Liver (tissue), 9 donors: Measurements from ENCODE around the gene DMTF1. TPM values are rescaled to one million over a fixed set of nuclear protein-coding genes. Genes with fewer than 3 reads are reported as not detected.

ENCODE experiments used
- DNase-seq: peaks from one replicate; pipeline ENCODE4 v3.0.0-alpha.2; 2017; ENCODE audit warnings: low spot score
- H3K27ac ChIP-seq, 2 donors: one replicate each; pipeline ENCODE4 v1.7.0; 2013; ENCODE audit warnings: inconsistent platforms in 2 of 2, low read length in 2 of 2, control low read depth in 1 of 2, low read depth in 1 of 2, mild to moderate bottlenecking in 1 of 2
- H3K27me3 ChIP-seq, 4 donors: one replicate each; pipeline versions ENCODE4 v1.6.1 to v1.7.0; 2013; ENCODE audit warnings: low read length in 3 of 4, inconsistent platforms in 1 of 4, mild to moderate bottlenecking in 1 of 4, moderate library complexity in 1 of 4; ENCODE audit not compliant: control insufficient read depth in 4 of 4, insufficient read depth in 4 of 4
- H3K36me3 ChIP-seq, 4 donors: one replicate each; pipeline versions ENCODE4 v1.6.1 to v1.7.0; 2013; ENCODE audit warnings: low read length in 3 of 4, mild to moderate bottlenecking in 3 of 4, low read depth in 1 of 4, moderate library complexity in 1 of 4; ENCODE audit not compliant: control insufficient read depth in 4 of 4, insufficient read depth in 3 of 4
- H3K4me1 ChIP-seq, 4 donors: one replicate each; pipeline versions ENCODE4 v1.6.1 to v1.7.0; 2013; ENCODE audit warnings: low read length in 3 of 4, mild to moderate bottlenecking in 3 of 4, moderate library complexity in 1 of 4; ENCODE audit not compliant: control insufficient read depth in 4 of 4, insufficient read depth in 4 of 4
- H3K4me3 ChIP-seq, 3 donors: one replicate each; pipeline versions ENCODE4 v1.6.1 to v1.7.0; 2013; ENCODE audit warnings: low read length in 3 of 3, control low read depth in 1 of 3, low read depth in 1 of 3, mild to moderate bottlenecking in 1 of 3
- H3K9ac ChIP-seq, 2 donors: one replicate each; pipeline ENCODE4 v1.7.0; 2013; ENCODE audit warnings: low read length in 2 of 2, mild to moderate bottlenecking in 2 of 2, moderate library complexity in 2 of 2, control low read depth in 1 of 2, low read depth in 1 of 2
- H3K9me3 ChIP-seq, 4 donors: one replicate each; pipeline versions ENCODE4 v1.6.1 to v1.7.0; 2013; ENCODE audit warnings: low read length in 3 of 4; ENCODE audit not compliant: control insufficient read depth in 4 of 4
- EGR1 ChIP-seq, 2 donors: IDR thresholded peaks; 2 replicates each; pipeline ENCODE4 v1.6.1; 2016 to 2018; ENCODE audit warnings: antibody characterized with exemption in 2 of 2, low read depth in 2 of 2
- GABPA ChIP-seq, 2 donors: IDR thresholded peaks in 1 of 2; conservative IDR thresholded peaks in 1 of 2; 2 replicates each; pipeline ENCODE4 v1.6.1; 2016; ENCODE audit warnings: antibody characterized with exemption in 2 of 2, mild to moderate bottlenecking in 1 of 2, moderate library complexity in 1 of 2
- HNF4A ChIP-seq, 2 donors: conservative IDR thresholded peaks; 2 replicates each; pipeline ENCODE4 v1.6.1; 2016; ENCODE audit warnings: antibody characterized with exemption in 2 of 2, mild to moderate bottlenecking in 2 of 2
- HNF4G ChIP-seq: IDR thresholded peaks from 2 replicates; pipeline ENCODE4 v1.6.1; 2016; ENCODE audit warnings: antibody characterized with exemption
- JUND ChIP-seq, 2 donors: IDR thresholded peaks; 2 replicates each; pipeline ENCODE4 v1.6.1; 2016; ENCODE audit warnings: antibody characterized with exemption in 2 of 2
- NR2F2 ChIP-seq: IDR thresholded peaks from 2 replicates; pipeline ENCODE4 v1.6.1; 2016; ENCODE audit warnings: antibody characterized with exemption
- REST ChIP-seq: IDR thresholded peaks from 2 replicates; pipeline ENCODE4 v1.6.1; 2016; ENCODE audit warnings: antibody characterized with exemption, mild to moderate bottlenecking
- RXRA ChIP-seq, 2 donors: IDR thresholded peaks; 2 replicates each; pipeline ENCODE4 v1.6.1; 2017 to 2018; ENCODE audit warnings: antibody characterized with exemption in 2 of 2, mild to moderate bottlenecking in 1 of 2
- SP1 ChIP-seq: IDR thresholded peaks from 2 replicates; pipeline ENCODE4 v1.6.1; 2018; ENCODE audit warnings: antibody characterized with exemption, mild to moderate bottlenecking
- YY1 ChIP-seq: IDR thresholded peaks from 2 replicates; pipeline ENCODE4 v1.6.1; 2016; ENCODE audit warnings: antibody characterized with exemption, mild to moderate bottlenecking
- WGBS: extraction: QIAGEN DNeasy Blood & Tissue Kit; methylation state at CpG from one replicate; pipeline ENCODE4 v1.1.7; 2013; 5-methylcytosine and 5-hydroxymethylcytosine counted together
- polyA plus RNA-seq, 2 donors: library from polyadenylated mRNA; stranded (reverse) in 1 of 2; unstranded in 1 of 2; fragments of 200-250 nt in 1 of 2; fragments of >200 nt in 1 of 2; fragmentation: Nextera tagmentation in 1 of 2; extraction: Ambion mirVana in 1 of 2; gene quantifications; one replicate each; pipeline versions ENCODE4 v1.2.1 to v1.2.3, GENCODE V29; 2013 to 2015
- total RNA-seq, 2 donors: library from RNA; depleted of rRNA; stranded (reverse); fragments of >200 nt; gene quantifications; one replicate each; pipeline ENCODE4 v1.2.3, GENCODE V29; 2014
- TF ChIP-seq, protein P1 (sequence below): IDR thresholded peaks from 2 replicates; pipeline ENCODE4 v1.6.1; 2016; ENCODE audit warnings: antibody characterized with exemption
- TF ChIP-seq, protein P2 (sequence below): IDR thresholded peaks from 2 replicates; pipeline ENCODE4 v1.6.1; 2016; ENCODE audit warnings: antibody characterized with exemption
- TF ChIP-seq, protein P3 (sequence below): fragments of 150-350 bp; IDR thresholded peaks from 2 replicates; pipeline ENCODE4 v1.5.1; 2017; ENCODE audit warnings: improper control_type of control experiment, low read depth, low read length; ENCODE audit not compliant: missing input control
- TF ChIP-seq, protein P4 (sequence below): IDR thresholded peaks from 2 replicates; pipeline ENCODE4 v1.6.1; 2016; ENCODE audit warnings: antibody characterized with exemption
- donor health status: healthy.
- donor health status: healthy.
- donor health status: healthy.
- donor health status: healthy.
- donor health status: healthy.

The DMTF1 gene
- total and polyA plus RNA-seq, 4 donors: 6.5 to 54.6 (median 26.0) TPM

- TF ChIP-seq HNF4A (conservative IDR thresholded peaks at IDR 0.05): no peak
- no peak for TF ChIP-seq RXRA (IDR thresholded peaks at IDR 0.05)
- TF ChIP-seq, protein P1, sequence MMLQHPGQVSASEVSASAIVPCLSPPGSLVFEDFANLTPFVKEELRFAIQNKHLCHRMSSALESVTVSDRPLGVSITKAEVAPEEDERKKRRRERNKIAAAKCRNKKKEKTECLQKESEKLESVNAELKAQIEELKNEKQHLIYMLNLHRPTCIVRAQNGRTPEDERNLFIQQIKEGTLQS: no peak
- no peak for TF ChIP-seq NR2F2
- TF ChIP-seq EGR1 (IDR thresholded peaks at IDR 0.05; ENCODE audit: low read depth in 2 of 2): no peak
- no peaks in the 10 kb centered on the region for H3K27me3 ChIP-seq
- H3K9ac ChIP-seq: no peak overlapping the region
- no peaks in the 10 kb centered on the region for H3K4me1 ChIP-seq
- H3K36me3 ChIP-seq: peaks cover 11 to 80% (median 70%) of the 10 kb centered on the region in 4 donors
- no peak overlapping the region for H3K27ac ChIP-seq
- no peaks in the 10 kb centered on the region for H3K9me3 ChIP-seq
- WGBS: 96% methylated on average over 3 of the region's 3 CpGs
- no peak for DNase-seq
- H3K4me3 ChIP-seq: no peak overlapping the region
These were observed 18.6 kb downstream of the DMTF1 start for GRCh38 chr7:87170828-87171227.

GRCh38 chr7:87171282-87171934 lies 19.2 kb downstream of the DMTF1 start:
- no peak for TF ChIP-seq NR2F2
- no peak for TF ChIP-seq HNF4G
- TF ChIP-seq EGR1 (IDR thresholded peaks at IDR 0.05; ENCODE audit: low read depth in 2 of 2): no peak
- TF ChIP-seq, protein P2, sequence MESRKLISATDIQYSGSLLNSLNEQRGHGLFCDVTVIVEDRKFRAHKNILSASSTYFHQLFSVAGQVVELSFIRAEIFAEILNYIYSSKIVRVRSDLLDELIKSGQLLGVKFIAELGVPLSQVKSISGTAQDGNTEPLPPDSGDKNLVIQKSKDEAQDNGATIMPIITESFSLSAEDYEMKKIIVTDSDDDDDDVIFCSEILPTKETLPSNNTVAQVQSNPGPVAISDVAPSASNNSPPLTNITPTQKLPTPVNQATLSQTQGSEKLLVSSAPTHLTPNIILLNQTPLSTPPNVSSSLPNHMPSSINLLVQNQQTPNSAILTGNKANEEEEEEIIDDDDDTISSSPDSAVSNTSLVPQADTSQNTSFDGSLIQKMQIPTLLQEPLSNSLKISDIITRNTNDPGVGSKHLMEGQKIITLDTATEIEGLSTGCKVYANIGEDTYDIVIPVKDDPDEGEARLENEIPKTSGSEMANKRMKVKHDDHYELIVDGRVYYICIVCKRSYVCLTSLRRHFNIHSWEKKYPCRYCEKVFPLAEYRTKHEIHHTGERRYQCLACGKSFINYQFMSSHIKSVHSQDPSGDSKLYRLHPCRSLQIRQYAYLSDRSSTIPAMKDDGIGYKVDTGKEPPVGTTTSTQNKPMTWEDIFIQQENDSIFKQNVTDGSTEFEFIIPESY: no peak
- TF ChIP-seq REST: no peak
- no peak for TF ChIP-seq HNF4A (conservative IDR thresholded peaks at IDR 0.05)
- TF ChIP-seq, protein P3, sequence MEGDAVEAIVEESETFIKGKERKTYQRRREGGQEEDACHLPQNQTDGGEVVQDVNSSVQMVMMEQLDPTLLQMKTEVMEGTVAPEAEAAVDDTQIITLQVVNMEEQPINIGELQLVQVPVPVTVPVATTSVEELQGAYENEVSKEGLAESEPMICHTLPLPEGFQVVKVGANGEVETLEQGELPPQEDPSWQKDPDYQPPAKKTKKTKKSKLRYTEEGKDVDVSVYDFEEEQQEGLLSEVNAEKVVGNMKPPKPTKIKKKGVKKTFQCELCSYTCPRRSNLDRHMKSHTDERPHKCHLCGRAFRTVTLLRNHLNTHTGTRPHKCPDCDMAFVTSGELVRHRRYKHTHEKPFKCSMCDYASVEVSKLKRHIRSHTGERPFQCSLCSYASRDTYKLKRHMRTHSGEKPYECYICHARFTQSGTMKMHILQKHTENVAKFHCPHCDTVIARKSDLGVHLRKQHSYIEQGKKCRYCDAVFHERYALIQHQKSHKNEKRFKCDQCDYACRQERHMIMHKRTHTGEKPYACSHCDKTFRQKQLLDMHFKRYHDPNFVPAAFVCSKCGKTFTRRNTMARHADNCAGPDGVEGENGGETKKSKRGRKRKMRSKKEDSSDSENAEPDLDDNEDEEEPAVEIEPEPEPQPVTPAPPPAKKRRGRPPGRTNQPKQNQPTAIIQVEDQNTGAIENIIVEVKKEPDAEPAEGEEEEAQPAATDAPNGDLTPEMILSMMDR: no peak
- TF ChIP-seq SP1: no peak
- no peak for TF ChIP-seq JUND (IDR thresholded peaks at IDR 0.05)
- no peak for TF ChIP-seq GABPA (IDR thresholded peaks at IDR 0.05 in 1 of 2, conservative IDR thresholded peaks at IDR 0.05 in 1 of 2)
- no peak for TF ChIP-seq YY1
- no peak for TF ChIP-seq RXRA (IDR thresholded peaks at IDR 0.05)
- TF ChIP-seq, protein P4, sequence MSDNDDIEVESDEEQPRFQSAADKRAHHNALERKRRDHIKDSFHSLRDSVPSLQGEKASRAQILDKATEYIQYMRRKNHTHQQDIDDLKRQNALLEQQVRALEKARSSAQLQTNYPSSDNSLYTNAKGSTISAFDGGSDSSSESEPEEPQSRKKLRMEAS: no peak
- H3K9me3 ChIP-seq: no peaks in the 10 kb centered on the region
- no peaks in the 10 kb centered on the region for H3K27me3 ChIP-seq
- no peaks in the 10 kb centered on the region for H3K4me1 ChIP-seq
- no peak overlapping the region for H3K27ac ChIP-seq
- no peak for DNase-seq
- no peak overlapping the region for H3K9ac ChIP-seq
- H3K36me3 ChIP-seq: peaks cover 11 to 80% (median 70%) of the 10 kb centered on the region in 4 donors
- H3K4me3 ChIP-seq: no peak overlapping the region
